Limb (tissue), 2 donors: ENCODE data around the gene OXER1.
"Not testable (repeated sequence)": the region's sequence is repeated elsewhere in the genome, so short reads cannot be mapped to it uniquely, and the experiment has no call there.

Experiments
- DNase-seq, 2 donors: peaks; one replicate each; pipeline ENCODE4 v3.0.0-alpha.2; 2016; ENCODE audit errors: extremely low spot score in 2 of 2

The OXER1 gene

GRCh38 chr2:42752816-42753813 is 10.8 kb downstream of the OXER1 start:
- no peak for DNase-seq

GRCh38 chr2:42752314-42752713 is 11.6 kb downstream of the OXER1 start:
- no peak for DNase-seq

- DNase-seq = no peak
Measured at GRCh38 chr2:42748840-42749239, 15.1 kb downstream of the OXER1 start.

DNA sequence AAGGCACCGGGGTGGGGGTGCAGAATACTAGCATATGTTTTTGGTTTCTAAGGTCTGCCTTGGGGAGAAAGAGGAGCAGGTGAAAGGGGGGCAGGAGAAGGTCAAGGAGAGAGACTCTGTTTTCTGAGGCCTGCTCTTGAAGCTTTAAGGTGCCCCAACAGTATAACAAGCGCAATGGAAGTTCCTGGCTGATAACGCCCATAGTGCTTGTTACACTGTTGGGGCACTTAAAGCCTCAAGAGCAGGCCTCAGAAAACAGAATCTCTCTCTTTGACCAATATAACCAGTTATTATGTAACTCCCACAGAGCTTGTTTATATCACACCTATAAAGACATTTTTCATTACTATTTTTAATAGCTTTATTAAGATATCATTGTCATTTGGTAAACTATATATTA is 16.5 kb downstream of the OXER1 start:
- DNase-seq = no peak

DNA sequence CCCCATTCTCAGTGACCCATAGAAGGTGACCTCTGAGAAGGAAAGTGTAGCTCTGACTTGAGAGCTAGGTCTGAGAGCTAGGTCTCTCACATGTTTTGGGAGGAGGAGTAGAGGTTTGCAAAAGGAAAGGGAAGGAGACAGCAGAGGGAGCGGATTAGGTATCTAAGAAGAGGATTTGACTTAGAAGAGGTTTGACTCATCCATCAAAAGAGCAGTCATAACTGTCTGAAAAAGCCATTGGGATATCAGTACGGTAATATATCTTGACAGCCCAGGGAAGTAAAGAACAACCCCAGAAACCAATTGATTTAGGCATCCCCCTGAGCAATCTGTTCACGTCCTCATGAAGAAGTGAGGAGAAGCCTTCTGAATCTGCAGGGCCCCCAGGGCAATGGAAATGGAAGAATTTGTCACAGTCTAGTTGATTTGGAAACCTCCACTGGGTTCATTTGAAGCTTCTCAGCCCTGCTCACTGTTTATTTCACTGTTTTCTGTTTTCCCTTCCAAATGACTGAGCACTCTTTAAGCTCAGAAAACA is 19.3 kb downstream of the OXER1 start:
- DNase-seq = no peak

- DNase-seq = no peak
Measured at GRCh38 chr2:42743659-42743990, 20.3 kb downstream of the OXER1 start.

- no peak for DNase-seq
Measured at GRCh38 chr2:42742740-42743658, 20.9 kb downstream of the OXER1 start.

- DNase-seq = no peak
Measured at GRCh38 chr2:42741140-42741539, 22.8 kb downstream of the OXER1 start.

- DNase-seq = no peak
Measured at GRCh38 chr2:42736598-42737322, 27.2 kb downstream of the OXER1 start.

GRCh38 chr2:42733852-42734251 is 30.1 kb downstream of the OXER1 start:
- DNase-seq = no peak

- not testable (repeated sequence) for DNase-seq
Measured at GRCh38 chr2:42731316-42731715, 32.6 kb downstream of the OXER1 start.

- no peak for DNase-seq
Measured at GRCh38 chr2:42726680-42727079, 37.3 kb downstream of the OXER1 start.

- no peak for DNase-seq
Measured at GRCh38 chr2:42725657-42726056, 38.3 kb downstream of the OXER1 start.

DNA sequence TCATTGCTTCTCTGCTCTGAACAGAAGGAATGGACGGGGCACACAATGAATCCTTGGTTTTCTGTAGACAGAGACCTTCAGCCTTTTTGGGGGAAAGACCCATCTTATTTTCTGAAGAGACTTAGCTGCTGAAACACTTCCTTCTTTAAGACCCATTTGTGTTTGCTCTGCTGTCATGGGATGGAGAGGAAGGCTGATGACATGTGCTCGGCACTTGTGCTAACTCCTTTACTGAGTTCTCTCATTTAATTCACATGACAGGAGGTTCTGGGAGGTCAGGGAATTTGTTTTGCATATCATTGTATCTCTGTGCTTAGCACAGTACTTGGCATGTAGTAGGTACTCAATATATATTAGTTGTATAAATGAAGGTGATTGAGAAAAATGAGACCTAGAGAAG is 39.0 kb downstream of the OXER1 start:
- DNase-seq = no peak

- no peak for DNase-seq
Measured at GRCh38 chr2:42723465-42723864, 40.5 kb downstream of the OXER1 start.

GRCh38 chr2:42722320-42723190 is 41.4 kb downstream of the OXER1 start:
- no peak for DNase-seq

GRCh38 chr2:42721898-42722297 is 42.0 kb downstream of the OXER1 start:
- DNase-seq = no peak

- no peak for DNase-seq
Measured at GRCh38 chr2:42714686-42715085, 49.2 kb downstream of the OXER1 start.

GRCh38 chr2:42713920-42714319 is 50.0 kb downstream of the OXER1 start:
- no peak for DNase-seq

DNA sequence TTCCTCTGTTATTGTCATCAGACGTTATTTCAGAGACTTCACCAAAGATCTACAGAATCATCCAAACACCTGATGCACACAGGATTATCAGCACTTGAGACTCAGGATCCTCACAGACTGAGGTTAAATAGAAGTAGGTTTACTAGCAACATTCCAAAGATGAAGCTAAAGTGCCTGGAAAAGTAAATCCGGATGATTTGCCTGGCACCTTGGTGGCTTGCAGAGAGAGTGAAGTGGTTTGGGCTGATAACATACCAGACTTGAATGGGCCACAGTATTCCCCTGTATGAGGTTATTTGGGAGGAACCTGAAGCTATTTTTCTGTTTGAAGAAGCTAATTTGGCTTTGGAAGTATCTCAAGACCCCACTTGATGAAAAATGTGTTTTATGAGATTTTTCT is 51.0 kb downstream of the OXER1 start:
- DNase-seq = no peak
